Kidney (tissue), 14 donors: Measurements from ENCODE around the gene CCDC169. TPM values are rescaled to one million over a fixed set of nuclear protein-coding genes. Genes with fewer than 3 reads are reported as not detected.

Source experiments
- DNase-seq, 5 donors: peaks; one replicate each; pipeline ENCODE4 v3.0.0-alpha.2; 2013 to 2020
- FAIRE-seq: peaks from 2 replicates; lab custom pipeline; 2012; peaks lifted over from hg19 to GRCh38; lab: Jason Lieb, UNC
- H3K27ac ChIP-seq, 2 donors: one replicate each; pipeline ENCODE4 v1.7.0; 2013; ENCODE audit warnings: low read depth in 2 of 2, low read length in 2 of 2, inconsistent platforms in 1 of 2
- H3K27me3 ChIP-seq: one replicate; pipeline ENCODE4 v1.7.1; 2013; ENCODE audit warnings: low read length, inconsistent platforms; ENCODE audit not compliant: control insufficient read depth, insufficient read depth
- H3K36me3 ChIP-seq, 3 donors: one replicate each; pipeline versions ENCODE4 v1.7.0 to v1.7.1; 2013; ENCODE audit warnings: low read length in 3 of 3, control low read depth in 1 of 3, inconsistent platforms in 1 of 3; ENCODE audit not compliant: insufficient read depth in 3 of 3, control insufficient read depth in 2 of 3
- H3K4me1 ChIP-seq, 3 donors: one replicate each; pipeline versions ENCODE4 v1.7.0 to v1.7.1; 2013; ENCODE audit warnings: low read length in 3 of 3, inconsistent platforms in 1 of 3, low read depth in 1 of 3; ENCODE audit not compliant: control insufficient read depth in 2 of 3, insufficient read depth in 2 of 3
- H3K4me3 ChIP-seq, 3 donors: one replicate each; pipeline versions ENCODE4 v1.7.0 to v1.8.1; 2013; ENCODE audit warnings: low read length in 3 of 3, control low read depth in 1 of 3, inconsistent platforms in 1 of 3
- H3K9ac ChIP-seq, 3 donors: one replicate each; pipeline versions ENCODE4 v1.7.0 to v1.7.1; 2013; ENCODE audit warnings: low read length in 3 of 3, control low read depth in 1 of 3, inconsistent platforms in 1 of 3
- H3K9me3 ChIP-seq, 3 donors: one replicate each; pipeline versions ENCODE4 v1.7.0 to v1.7.1; 2013; ENCODE audit warnings: low read length in 3 of 3, control low read depth in 1 of 3, inconsistent platforms in 1 of 3; ENCODE audit not compliant: control insufficient read depth in 2 of 3, insufficient read depth in 1 of 3
- intact Hi-C: fragments of 100-400 bp; cut with DNase I; formaldehyde crosslinking; loops from one replicate; pipeline ENCODE4 v1.11.1; 2022
- polyA plus RNA-seq: library from polyadenylated mRNA; stranded (reverse); fragments of 350-450 nt; fragmentation: Illumina TruSeq; extraction: RNeasy Lipid Tissue Mini Kit (QIAGEN cat#74804); gene quantifications from one replicate; pipeline ENCODE4 v1.2.3, GENCODE V29; 2014; ENCODE audit warnings: low read depth, low replicate concordance; ENCODE audit not compliant: insufficient read depth
- total RNA-seq: library from RNA; stranded (reverse); fragmentation: NEBNext Ultra II Directional; extraction: Animal tissue kit (Norgen Biotek cat#: 25700); gene quantifications from one replicate; pipeline ENCODE4 v1.2.1, GENCODE V29; 2021
- TF ChIP-seq, protein P1 (sequence below): IDR thresholded peaks from 3 replicates; pipeline ENCODE4 v1.5.1; 2012; ENCODE audit warnings: mild to moderate bottlenecking, moderate library complexity, borderline replicate concordance; ENCODE audit not compliant: insufficient read depth; ENCODE audit errors: extremely low read depth
- donor health status: control.
- donor health status: control.
- donor health status: control.
- donor health status: control.
- donor health status: control.
- donor health status: DM: yes; HTN: yes; CAD: no.
- donor health status: Normal renal cell carcinoma (clear cell type).

The CCDC169 gene
- total and polyA plus RNA-seq, 2 donors from 2014 or later = 1.5 to 2.5 TPM

- no peaks in the 10 kb centered on the region for H3K36me3 ChIP-seq
- DNase-seq (peak; percentile 69 to 90 (median 79)), FAIRE-seq (peak; percentile 3)
- no peaks in the 10 kb centered on the region for H3K9me3 ChIP-seq
- TF ChIP-seq, protein P1, sequence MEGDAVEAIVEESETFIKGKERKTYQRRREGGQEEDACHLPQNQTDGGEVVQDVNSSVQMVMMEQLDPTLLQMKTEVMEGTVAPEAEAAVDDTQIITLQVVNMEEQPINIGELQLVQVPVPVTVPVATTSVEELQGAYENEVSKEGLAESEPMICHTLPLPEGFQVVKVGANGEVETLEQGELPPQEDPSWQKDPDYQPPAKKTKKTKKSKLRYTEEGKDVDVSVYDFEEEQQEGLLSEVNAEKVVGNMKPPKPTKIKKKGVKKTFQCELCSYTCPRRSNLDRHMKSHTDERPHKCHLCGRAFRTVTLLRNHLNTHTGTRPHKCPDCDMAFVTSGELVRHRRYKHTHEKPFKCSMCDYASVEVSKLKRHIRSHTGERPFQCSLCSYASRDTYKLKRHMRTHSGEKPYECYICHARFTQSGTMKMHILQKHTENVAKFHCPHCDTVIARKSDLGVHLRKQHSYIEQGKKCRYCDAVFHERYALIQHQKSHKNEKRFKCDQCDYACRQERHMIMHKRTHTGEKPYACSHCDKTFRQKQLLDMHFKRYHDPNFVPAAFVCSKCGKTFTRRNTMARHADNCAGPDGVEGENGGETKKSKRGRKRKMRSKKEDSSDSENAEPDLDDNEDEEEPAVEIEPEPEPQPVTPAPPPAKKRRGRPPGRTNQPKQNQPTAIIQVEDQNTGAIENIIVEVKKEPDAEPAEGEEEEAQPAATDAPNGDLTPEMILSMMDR = no peak
- H3K4me1 ChIP-seq = peaks cover 0 to 17% (median 0%) of the 10 kb centered on the region in 3 donors
- H3K27me3 ChIP-seq = no peaks in the 10 kb centered on the region
- intact Hi-C loops = no loop called here
- peak overlapping the region; percentile 99 to 100 for H3K27ac ChIP-seq
- H3K4me3 ChIP-seq = peak overlapping the region; percentile 68 to 97 (median 93)
- H3K9ac ChIP-seq = peak overlapping the region; percentile 67 to 100 (median 88)
These were observed 48.0 kb upstream of the CCDC169 start for GRCh38 chr13:36345438-36346221.

DNA sequence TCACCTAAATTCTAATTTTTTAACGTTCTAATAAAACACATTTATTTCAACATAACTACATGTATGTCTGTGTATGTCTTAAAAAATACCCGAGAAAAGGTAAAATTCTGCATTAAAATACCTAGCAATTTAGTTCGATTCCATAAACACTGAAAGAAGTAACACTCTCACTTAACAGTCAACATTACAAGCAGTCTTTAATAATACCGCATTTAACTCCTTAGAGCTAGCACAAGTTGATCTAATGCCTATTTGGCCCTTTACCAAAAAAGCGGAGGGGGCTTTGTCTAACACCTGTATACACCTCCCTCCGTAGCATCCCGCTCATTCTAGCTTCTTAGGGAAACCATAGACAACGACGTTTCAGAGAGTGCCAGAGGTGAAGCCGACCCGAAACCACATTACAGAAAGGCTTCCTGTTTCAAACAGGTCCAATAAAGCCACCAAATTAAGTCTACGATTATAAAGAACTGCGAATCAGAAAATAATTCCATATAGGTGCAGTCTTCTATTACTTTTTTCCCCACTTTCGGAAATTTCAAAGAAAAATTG is 47.3 kb upstream of the CCDC169 start:
- no peaks in the 10 kb centered on the region for H3K36me3 ChIP-seq
- peak in 3 of 5 donors; percentile 10 to 50 (median 32) for DNase-seq
- no peak for FAIRE-seq

DNA sequence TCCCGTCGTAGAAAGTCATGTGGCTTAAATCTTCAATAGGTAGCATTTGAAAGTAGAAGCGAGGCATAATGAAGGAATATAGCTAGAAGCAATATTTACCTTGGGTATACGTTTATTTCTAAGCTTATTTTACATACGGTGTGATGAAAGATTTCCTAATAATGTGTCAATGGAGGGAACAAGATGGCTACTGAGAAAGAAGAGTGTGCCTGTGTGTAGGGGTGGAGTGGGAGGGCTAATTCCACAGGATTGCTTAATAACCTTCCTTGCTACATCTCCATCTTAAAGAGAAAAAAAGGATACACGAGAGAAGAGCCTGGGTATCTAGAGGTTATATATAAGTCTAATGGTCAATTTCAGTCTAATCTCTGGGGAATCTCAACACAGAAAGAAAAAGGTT is 46.6 kb upstream of the CCDC169 start:
- Histone ChIP-seq H3K27ac (no peak overlapping the region), H3K4me3 (peak overlapping the region in 2 of 3 donors; percentile 24 to 97), H3K27me3 (no peaks in the 10 kb centered on the region), H3K36me3 (no peaks in the 10 kb centered on the region), H3K9ac (no peak overlapping the region), H3K9me3 (no peaks in the 10 kb centered on the region), H3K4me1 (peaks cover 0 to 17% (median 0%) of the 10 kb centered on the region in 3 donors)
- no peak for DNase-seq
- FAIRE-seq = no peak
- TF ChIP-seq, protein P1 = no peak
- intact Hi-C loops = no loop called here

More for the DNA sequence above, 47.3 kb upstream of the CCDC169 start:
- TF ChIP-seq, protein P1 = no peak
- peak overlapping the region; percentile 99 to 100 for H3K27ac ChIP-seq
- H3K9me3 ChIP-seq = no peaks in the 10 kb centered on the region
- peak overlapping the region; percentile 68 to 97 (median 93) for H3K4me3 ChIP-seq
- H3K9ac ChIP-seq = peak overlapping the region; percentile 67 to 100 (median 88)
- peaks cover 0 to 17% (median 0%) of the 10 kb centered on the region in 3 donors for H3K4me1 ChIP-seq
- intact Hi-C loops = no loop called here
- H3K27me3 ChIP-seq = no peaks in the 10 kb centered on the region
